Measurements from ENCODE around the gene NCK2.
A peak's percentile ranks its signal among the peaks of the same experiment; 100 is the strongest.

NCK2 gene

GRCh38 chr2:105886029-105886454 lies 141.3 kb downstream of the NCK2 start:
- H3K9me3 ChIP-seq (replicated peaks; ENCODE audit: insufficient read depth, low read length) = no peaks in the 10 kb centered on the region
- peaks cover 100% of the 10 kb centered on the region for H3K79me2 ChIP-seq (ENCODE audit: low read length)

GRCh38 chr2:105886687-105887086 lies 142.0 kb downstream of the NCK2 start:
- H3F3A ChIP-seq (ENCODE audit: insufficient read depth, low read length) = no peaks in the 10 kb centered on the region; the same call in 1 of the 2 replicates
- H3K9me3 ChIP-seq (replicated peaks; ENCODE audit: insufficient read depth, low read length) = no peaks in the 10 kb centered on the region
- no peak overlapping the region for H3K9ac ChIP-seq (ENCODE audit: low read length)
- DNase-seq = no peak
- peaks cover 100% of the 10 kb centered on the region for H3K79me2 ChIP-seq (ENCODE audit: low read length)
- no peak overlapping the region for H2AFZ ChIP-seq (ENCODE audit: low read length)
- no peak overlapping the region for H3K27ac ChIP-seq (ENCODE audit: low read length)
- peaks cover 26% of the 10 kb centered on the region for H3K4me1 ChIP-seq (ENCODE audit: low read length)
- no peaks in the 10 kb centered on the region for H3K27me3 ChIP-seq (replicated peaks; ENCODE audit: insufficient read depth, low read length)
- H3K9me2 ChIP-seq (replicated peaks; ENCODE audit: insufficient read depth, low read length) = no peaks in the 10 kb centered on the region
- TF ChIP-seq EZH2 (optimal IDR thresholded peaks at IDR 0.05; ENCODE audit: low read depth, low read length) = no peak
- peaks cover 8% of the 10 kb centered on the region for H4K20me1 ChIP-seq (ENCODE audit: insufficient read depth, low read length)
- H3K36me3 ChIP-seq (replicated peaks; ENCODE audit: insufficient read depth, low read length) = peaks cover 4% of the 10 kb centered on the region; the same call in 1 of the 2 replicates
- no peak overlapping the region for H3K4me2 ChIP-seq (ENCODE audit: low read depth, low read length)
- H3K4me3 ChIP-seq (ENCODE audit: low read length) = no peak overlapping the region

More at GRCh38 chr2:105886029-105886454, 141.3 kb downstream of the NCK2 start:
- Histone ChIP-seq H3F3A (ENCODE audit: insufficient read depth, low read length) (no peaks in the 10 kb centered on the region; the same call in 1 of the 2 replicates), H3K4me1 (ENCODE audit: low read length) (peaks cover 26% of the 10 kb centered on the region), H4K20me1 (ENCODE audit: insufficient read depth, low read length) (peaks cover 8% of the 10 kb centered on the region), H3K9me2 (replicated peaks; ENCODE audit: insufficient read depth, low read length) (no peaks in the 10 kb centered on the region), H3K9ac (ENCODE audit: low read length) (no peak overlapping the region), H3K27me3 (replicated peaks; ENCODE audit: insufficient read depth, low read length) (no peaks in the 10 kb centered on the region), H3K27ac (ENCODE audit: low read length) (no peak overlapping the region), H3K4me3 (ENCODE audit: low read length) (no peak overlapping the region), H3K4me2 (ENCODE audit: low read depth, low read length) (no peak overlapping the region), H3K36me3 (replicated peaks; ENCODE audit: insufficient read depth, low read length) (peaks cover 7% of the 10 kb centered on the region; the same call in 1 of the 2 replicates), H2AFZ (ENCODE audit: low read length) (no peak overlapping the region)
- no peak for DNase-seq
- TF ChIP-seq EZH2phosphoT487 (IDR thresholded peaks at IDR 0.05; ENCODE audit: low read length) (no peak), CTCF (IDR thresholded peaks at IDR 0.05; ENCODE audit: low read length) (no peak), EZH2 (optimal IDR thresholded peaks at IDR 0.05; ENCODE audit: low read depth, low read length) (no peak)

- Histone ChIP-seq H3K4me2 (ENCODE audit: low read depth, low read length) (no peak overlapping the region), H3K9me2 (replicated peaks; ENCODE audit: insufficient read depth, low read length) (no peaks in the 10 kb centered on the region), H3K9ac (ENCODE audit: low read length) (no peak overlapping the region), H3K36me3 (replicated peaks; ENCODE audit: insufficient read depth, low read length) (no peaks in the 10 kb centered on the region), H3K4me1 (ENCODE audit: low read length) (peaks cover 26% of the 10 kb centered on the region), H3K9me3 (replicated peaks; ENCODE audit: insufficient read depth, low read length) (no peaks in the 10 kb centered on the region), H3K27me3 (replicated peaks; ENCODE audit: insufficient read depth, low read length) (no peaks in the 10 kb centered on the region), H3K79me2 (ENCODE audit: low read length) (peaks cover 100% of the 10 kb centered on the region), H2AFZ (ENCODE audit: low read length) (no peak overlapping the region), H3F3A (ENCODE audit: insufficient read depth, low read length) (no peaks in the 10 kb centered on the region; the same call in 1 of the 2 replicates), H3K27ac (ENCODE audit: low read length) (no peak overlapping the region), H4K20me1 (ENCODE audit: insufficient read depth, low read length) (peaks cover 8% of the 10 kb centered on the region), H3K4me3 (ENCODE audit: low read length) (no peak overlapping the region)
- TF ChIP-seq EZH2phosphoT487 (IDR thresholded peaks at IDR 0.05; ENCODE audit: low read length) = no peak
- TF ChIP-seq CTCF (IDR thresholded peaks at IDR 0.05; ENCODE audit: low read length) = no peak
- TF ChIP-seq EZH2 (optimal IDR thresholded peaks at IDR 0.05; ENCODE audit: low read depth, low read length) = no peak
- DNase-seq = no peak
Measured at GRCh38 chr2:105887256-105887655, 142.5 kb downstream of the NCK2 start.

GRCh38 chr2:105888625-105889024 lies 143.9 kb downstream of the NCK2 start:
- TF ChIP-seq CTCF (IDR thresholded peaks at IDR 0.05; ENCODE audit: low read length) (peak; percentile 43), EZH2phosphoT487 (IDR thresholded peaks at IDR 0.05; ENCODE audit: low read length) (no peak)
- peaks cover 9% of the 10 kb centered on the region; the same call in 1 of the 2 replicates for H3K36me3 ChIP-seq (replicated peaks; ENCODE audit: insufficient read depth, low read length)
- no peak overlapping the region for H3K27ac ChIP-seq (ENCODE audit: low read length)
- H3K4me1 ChIP-seq (ENCODE audit: low read length) = peaks cover 26% of the 10 kb centered on the region
- H3K9ac ChIP-seq (ENCODE audit: low read length) = no peak overlapping the region
- no peak overlapping the region for H2AFZ ChIP-seq (ENCODE audit: low read length)
- H3K4me2 ChIP-seq (ENCODE audit: low read depth, low read length) = no peak overlapping the region
- peaks cover 96% of the 10 kb centered on the region for H3K79me2 ChIP-seq (ENCODE audit: low read length)
- peak; percentile 40 for DNase-seq
- H3F3A ChIP-seq (ENCODE audit: insufficient read depth, low read length) = no peaks in the 10 kb centered on the region; the same call in 1 of the 2 replicates
- no peaks in the 10 kb centered on the region for H3K9me3 ChIP-seq (replicated peaks; ENCODE audit: insufficient read depth, low read length)
- no peak overlapping the region for H3K4me3 ChIP-seq (ENCODE audit: low read length)
- no peaks in the 10 kb centered on the region for H3K9me2 ChIP-seq (replicated peaks; ENCODE audit: insufficient read depth, low read length)
- peaks cover 8% of the 10 kb centered on the region; the same call in 1 of the 2 replicates for H4K20me1 ChIP-seq (ENCODE audit: insufficient read depth, low read length)
- H3K27me3 ChIP-seq (replicated peaks; ENCODE audit: insufficient read depth, low read length) = no peaks in the 10 kb centered on the region

All from MM.1S (cell line).